K562 (cell line): ENCODE results near the gene NFXL1. TPM values are rescaled to one million over a fixed set of nuclear protein-coding genes. Genes with fewer than 3 reads are reported as not detected.

Experiments used
- ATAC-seq: fragments of 200-7000 bp; cut with Tn5 transposase; 3 replicates; pipeline ENCODE4 v1.9.1; 2020; ENCODE audit warnings: moderate library complexity
- BruUV-seq: library from RNA; stranded (reverse); fragments of 400-500 nt; replicated peaks from 2 replicates; lab custom pipeline; 2021; lab: Mats Ljungman, UMichigan
- CTCF ChIA-PET: fragments of 300-600 bp; formaldehyde crosslinking; extraction: SDS; loops from one replicate; lab custom pipeline; 2021; ENCODE audit warnings: low intra/inter-chr PET ratio; lab: Yijun Ruan, JAX
- POLR2A ChIA-PET: fragments of 300-600, 350-650 bp; sonication (Branson Sonifier 250); formaldehyde crosslinking; extraction: SDS; loops from one replicate; lab custom pipeline; 2021; ENCODE audit warnings: antibody characterized with exemption, inconsistent platforms; lab: Yijun Ruan, JAX
- DNase-seq, 4 experiments: peaks; one replicate each; pipeline versions ENCODE4 v3.0.0 to v3.0.0-alpha.2; 2011 to 2018; ENCODE audit warnings: low spot score in 3 of 4, mixed read lengths in 3 of 4; ENCODE audit errors: extremely low read depth in 1 of 4
- FAIRE-seq: peaks from 2 replicates; lab custom pipeline; 2011; peaks lifted over from hg19 to GRCh38; lab: Jason Lieb, UNC
- H2AFZ ChIP-seq: 2 replicates; pipeline ENCODE4 v1.6.0; 2011; ENCODE audit warnings: low read depth, low read length, control low read depth, inconsistent platforms
- H3K27ac ChIP-seq: fragments of 200-600 bp; 3 replicates; pipeline ENCODE4 v1.8.0; 2011; ENCODE audit warnings: low read depth, mild to moderate bottlenecking, control low read depth, inconsistent platforms, low read length, moderate library complexity, mixed read lengths; ENCODE audit errors: extremely low read depth
- H3K27me3 ChIP-seq, 2 experiments: fragments of 300-600 bp in 1 of 2; 2 replicates in 1 of 2; 3 replicates in 1 of 2; pipeline versions ENCODE4 v1.6.0 to v1.8.0; 2011; ENCODE audit warnings: inconsistent platforms in 2 of 2, low read length in 2 of 2, mild to moderate bottlenecking in 1 of 2, mixed read lengths in 1 of 2, moderate library complexity in 1 of 2; ENCODE audit not compliant: control insufficient read depth in 2 of 2, insufficient read depth in 2 of 2
- H3K36me3 ChIP-seq: fragments of 300-600 bp; 3 replicates; pipeline ENCODE4 v1.8.0; 2011; ENCODE audit warnings: mild to moderate bottlenecking, low read length, inconsistent platforms; ENCODE audit not compliant: control insufficient read depth, insufficient read depth
- H3K4me1 ChIP-seq, 2 experiments: fragments of 200-600 bp in 1 of 2; replicated peaks in 1 of 2; 2 replicates in 1 of 2; 3 replicates in 1 of 2; pipeline versions ENCODE4 v1.5.1 to v1.8.0; 2011; ENCODE audit warnings: inconsistent platforms in 2 of 2, low read length in 2 of 2, mild to moderate bottlenecking in 1 of 2, mixed read lengths in 1 of 2, moderate library complexity in 1 of 2; ENCODE audit not compliant: control insufficient read depth in 2 of 2, insufficient read depth in 2 of 2
- H3K4me2 ChIP-seq: 2 replicates; pipeline ENCODE4 v1.6.1; 2011; ENCODE audit warnings: low read length, control low read depth, inconsistent platforms, mixed read lengths; ENCODE audit not compliant: insufficient read depth
- H3K4me3 ChIP-seq: fragments of 200-600 bp; sonication (generic), shearing (Covaris generic); 2 replicates; pipeline ENCODE4 v1.5.1; 2016; ENCODE audit warnings: control low read depth, inconsistent platforms
- H3K79me2 ChIP-seq: fragments of 200-600 bp; 3 replicates; pipeline ENCODE4 v1.8.0; 2011; ENCODE audit warnings: low read length, inconsistent platforms; ENCODE audit not compliant: control insufficient read depth, insufficient read depth
- H3K9ac ChIP-seq, 2 experiments: 2 replicates each; pipeline versions ENCODE4 v1.6.0 to v1.6.1; 2011; ENCODE audit warnings: low read depth in 2 of 2, low read length in 2 of 2, control low read depth in 1 of 2, inconsistent platforms in 1 of 2, mild to moderate bottlenecking in 1 of 2, mixed read lengths in 1 of 2; ENCODE audit not compliant: insufficient read depth in 1 of 2
- H3K9me1 ChIP-seq: one replicate; pipeline ENCODE4 v1.6.0; 2011; ENCODE audit warnings: inconsistent platforms, mild to moderate bottlenecking, low read length, moderate library complexity; ENCODE audit not compliant: control insufficient read depth, insufficient read depth
- H3K9me3 ChIP-seq: replicated peaks from 2 replicates; pipeline ENCODE4 v1.5.1; 2011; ENCODE audit warnings: low read depth, low read length, inconsistent platforms; ENCODE audit not compliant: control insufficient read depth, insufficient read depth
- H4K20me1 ChIP-seq: replicated peaks from 2 replicates; pipeline ENCODE4 v1.6.1; 2011; ENCODE audit warnings: low read length, inconsistent platforms, mixed read lengths; ENCODE audit not compliant: control insufficient read depth, insufficient read depth
- CGGBP1 ChIP-seq: fragments of 250-450 bp; sonication (Bioruptor Pico); IDR thresholded peaks from 2 replicates; pipeline ENCODE4 v1.9.0; 2021; ENCODE audit warnings: mild to moderate bottlenecking
- ETS1 ChIP-seq: conservative IDR thresholded peaks from 2 replicates; pipeline ENCODE4 v1.6.1; 2011; ENCODE audit warnings: low read depth, mild to moderate bottlenecking, low read length; ENCODE audit not compliant: control insufficient read depth
- FOXM1 ChIP-seq, 2 experiments: fragments of 450-650 bp in 1 of 2; sonication (generic) in 1 of 2; formaldehyde crosslinking in 1 of 2; IDR thresholded peaks; 2 replicates each; pipeline versions ENCODE4 v1.6.1 to v1.9.0; 2017 to 2022; ENCODE audit warnings: low read depth in 2 of 2, mild to moderate bottlenecking in 2 of 2, missing genetic modification reagents in 1 of 2, moderate library complexity in 1 of 2
- KHSRP ChIP-seq: fragments of 450-650 bp; IDR thresholded peaks from 2 replicates; pipeline ENCODE4 v1.6.1; 2017
- KLF6 ChIP-seq: fragments of 250-450 bp; sonication (Bioruptor Pico); IDR thresholded peaks from 2 replicates; pipeline ENCODE4 v1.4.0; 2020; ENCODE audit warnings: mild to moderate bottlenecking, moderate library complexity, borderline replicate concordance
- MNT ChIP-seq, 2 experiments: fragments of 450-650 bp; conservative IDR thresholded peaks; 2 replicates each; pipeline ENCODE4 v1.6.1; 2017; ENCODE audit warnings: mild to moderate bottlenecking in 2 of 2, moderate library complexity in 2 of 2
- NEUROD1 ChIP-seq: fragments of 150-350 bp; IDR thresholded peaks from 2 replicates; pipeline ENCODE4 v1.6.1; 2014; ENCODE audit warnings: borderline replicate concordance, low read length, low read depth; ENCODE audit not compliant: partially characterized antibody
- NFE2L1 ChIP-seq: fragments of 450-650 bp; IDR thresholded peaks from 2 replicates; pipeline ENCODE4 v1.6.1; 2016; ENCODE audit warnings: missing genetic modification characterization, low read depth, mild to moderate bottlenecking, missing compliant biosample characterization, moderate library complexity, borderline replicate concordance
- SMAD4 ChIP-seq: fragments of 250-450 bp; sonication (Bioruptor Pico); conservative IDR thresholded peaks from 2 replicates; pipeline ENCODE4 v1.8.0; 2021; ENCODE audit warnings: inconsistent platforms, mild to moderate bottlenecking, moderate library complexity
- ZBTB26 ChIP-seq: fragments of 450-650 bp; formaldehyde crosslinking; IDR thresholded peaks from 2 replicates; pipeline ENCODE4 v1.4.0; 2022; ENCODE audit warnings: missing genetic modification characterization
- ZNF277 ChIP-seq: fragments of 250-450 bp; sonication (Bioruptor Pico); IDR thresholded peaks from 2 replicates; pipeline ENCODE4 v1.8.0; 2022; ENCODE audit warnings: inconsistent platforms, mild to moderate bottlenecking, moderate library complexity, borderline replicate concordance
- WGBS: fragments of 100-300 bp; shearing (Covaris generic); methylation state at CpG from one replicate; pipeline ENCODE4 v1.1.6; 2016; ENCODE audit warnings: low coverage, mixed read lengths; ENCODE audit not compliant: insufficient coverage; ENCODE audit errors: missing lambda C conversion rate; 5-methylcytosine and 5-hydroxymethylcytosine counted together
- in situ Hi-C: fragments of 300-500 bp; cut with MboI; formaldehyde crosslinking; loops from 4 replicates; pipeline ENCODE4 v1.15.0; 2018; ENCODE audit warnings: inconsistent platforms, mixed read lengths
- intact Hi-C: fragments of 100-400 bp; cut with micrococcal nuclease; formaldehyde crosslinking; loops from 2 replicates; pipeline ENCODE4 v1.14.2; 2022
- polyA plus RNA-seq, 8 experiments: library from polyadenylated mRNA; depleted of rRNA in 4 of 8; stranded (reverse) in 5 of 8; unstranded in 3 of 8; fragments of >200 nt; fragmentation: Nextera tagmentation in 2 of 8; fragmentation: Illumina TruSeq in 1 of 8; extraction: Ambion mirVana in 2 of 8; extraction: Trizol in 1 of 8; gene quantifications; 2 replicates each; pipeline versions ENCODE4 v1.2.1 to v1.2.3, GENCODE V29; 2011 to 2014; ENCODE audit warnings: inconsistent platforms in 1 of 8, missing spikeins in 1 of 8
- total RNA-seq, 7 experiments: library from RNA; depleted of rRNA in 6 of 7; stranded (reverse); fragments of >200 nt in 6 of 7; fragmentation: Illumina TruSeq in 2 of 7; extraction: Trizol in 2 of 7; gene quantifications; 2 replicates each; pipeline versions ENCODE4 v1.2.1 to v1.2.3, GENCODE V29; 2011 to 2021; ENCODE audit warnings: low replicate concordance in 1 of 7

Gene NFXL1
- total and polyA plus RNA-seq, 9 of the 15 experiments (the other 6 are each of a cell fraction or from before 2014, with no cell fraction given), result 7.5 to 27.0 (median 10.6) TPM

GRCh38 chr4:47873877-47874541 lies 40.4 kb downstream of the NFXL1 start:
- intact Hi-C loops (no loop called here), in situ Hi-C loops (no loop called here)
- 0 out of 2 replicates have a peak, but pooled peaks cover 2% of the 10 kb centered on the region for H3K9me3 ChIP-seq
- H3K4me1 ChIP-seq, result no peaks in the 10 kb centered on the region
- no peak overlapping the region for H2AFZ ChIP-seq
- no peak overlapping the region for H3K27ac ChIP-seq
- no peak for DNase-seq
- H3K36me3 ChIP-seq, result peaks cover 78% of the 10 kb centered on the region
- ChIA-PET CTCF (no interaction called here), POLR2A (no interaction called here)
- H3K4me2 ChIP-seq, result no peak overlapping the region
- no peak for FAIRE-seq
- no peaks in the 10 kb centered on the region for H4K20me1 ChIP-seq
- no peak for ATAC-seq
- BruUV-seq, result no TSS peak
- no peak overlapping the region for H3K4me3 ChIP-seq
- H3K27me3 ChIP-seq, result no peaks in the 10 kb centered on the region
- no peak overlapping the region for H3K9ac ChIP-seq
- peaks cover 2% of the 10 kb centered on the region; the same call in 2 of the 3 replicates for H3K79me2 ChIP-seq
- 88% methylated on average over 3 of the region's 3 CpGs for WGBS
- no peaks in the 10 kb centered on the region for H3K9me1 ChIP-seq
- TF ChIP-seq SMAD4 (CRISPR knock-in tag) (no peak), ETS1 (no peak), ZNF277 (CRISPR knock-in tag) (no peak), NEUROD1 (no peak), KHSRP (no peak), MNT (conservative IDR thresholded peaks at IDR 0.05) (no peak), NFE2L1 (tag) (no peak), KLF6 (no peak), ZBTB26 (CRISPR knock-in tag) (no peak), FOXM1 (IDR thresholded peaks at IDR 0.05; ENCODE audit: low read depth) (no peak), FOXM1 (CRISPR knock-in tag; IDR thresholded peaks at IDR 0.05; ENCODE audit: low read depth) (no peak), CGGBP1 (CRISPR knock-in tag) (no peak)
